Trophoblast cell (in vitro differentiated cells and primary cell): Measurements from ENCODE around the gene TBC1D5.

Experiments used
- DNase-seq, 2 donors: peaks; one replicate each; pipeline ENCODE4 v3.0.0-alpha.2; 2016
- H2AFZ ChIP-seq: 2 replicates; pipeline ENCODE4 v1.6.1; 2013; ENCODE audit warnings: low read length, moderate library complexity, mild to moderate bottlenecking; ENCODE audit not compliant: insufficient read depth, poor library complexity
- H2AK5ac ChIP-seq: 2 replicates; pipeline ENCODE4 v1.6.1; 2013; ENCODE audit warnings: mild to moderate bottlenecking, low read length
- H2BK120ac ChIP-seq: 2 replicates; pipeline ENCODE4 v1.6.1; 2013; ENCODE audit warnings: low read length, mild to moderate bottlenecking, moderate library complexity; ENCODE audit not compliant: insufficient read depth, poor library complexity
- H2BK12ac ChIP-seq: 2 replicates; pipeline ENCODE4 v1.6.1; 2013; ENCODE audit warnings: mild to moderate bottlenecking, low read length, moderate library complexity
- H2BK5ac ChIP-seq: 2 replicates; pipeline ENCODE4 v1.6.1; 2013; ENCODE audit warnings: low read length, low read depth, moderate library complexity, mild to moderate bottlenecking; ENCODE audit not compliant: poor library complexity
- H3K14ac ChIP-seq: 2 replicates; pipeline ENCODE4 v1.6.1; 2013; ENCODE audit warnings: mild to moderate bottlenecking, low read length
- H3K18ac ChIP-seq: 2 replicates; pipeline ENCODE4 v1.6.1; 2013; ENCODE audit warnings: mild to moderate bottlenecking, low read length
- H3K23ac ChIP-seq: 2 replicates; pipeline ENCODE4 v1.6.1; 2013; ENCODE audit warnings: low read length
- H3K27ac ChIP-seq: 2 replicates; pipeline ENCODE4 v1.5.1; 2013; ENCODE audit warnings: low read depth, mild to moderate bottlenecking, inconsistent platforms, low read length, moderate library complexity
- H3K27me3 ChIP-seq: 2 replicates; pipeline ENCODE4 v1.6.1; 2013; ENCODE audit warnings: inconsistent platforms, mild to moderate bottlenecking, low read length, moderate library complexity; ENCODE audit not compliant: insufficient read depth
- H3K36me3 ChIP-seq, 2 experiments: 1 replicate in 1 of 2; 2 replicates in 1 of 2; pipeline ENCODE4 v1.6.1; 2013; ENCODE audit warnings: low read length in 2 of 2, mild to moderate bottlenecking in 2 of 2, moderate library complexity in 1 of 2; ENCODE audit not compliant: insufficient read depth in 2 of 2, control insufficient read depth in 1 of 2
- H3K4ac ChIP-seq: 2 replicates; pipeline ENCODE4 v1.6.1; 2013; ENCODE audit warnings: low read depth, mild to moderate bottlenecking, low read length, moderate library complexity
- H3K4me1 ChIP-seq, 2 experiments: 1 replicate in 1 of 2; 2 replicates in 1 of 2; pipeline ENCODE4 v1.6.1; 2013; ENCODE audit warnings: low read length in 2 of 2, mild to moderate bottlenecking in 2 of 2, moderate library complexity in 1 of 2; ENCODE audit not compliant: insufficient read depth in 2 of 2, control insufficient read depth in 1 of 2
- H3K4me2 ChIP-seq: 2 replicates; pipeline ENCODE4 v1.6.1; 2013; ENCODE audit warnings: inconsistent platforms, mild to moderate bottlenecking, low read length, moderate library complexity
- H3K4me3 ChIP-seq: 2 replicates; pipeline ENCODE4 v1.5.1; 2013; ENCODE audit warnings: mild to moderate bottlenecking, low read depth, low read length, inconsistent platforms
- H3K79me1 ChIP-seq: one replicate; pipeline ENCODE4 v1.6.1; 2013; ENCODE audit warnings: low read length
- H3K79me2 ChIP-seq: 2 replicates; pipeline ENCODE4 v1.6.1; 2013; ENCODE audit warnings: low read length, mild to moderate bottlenecking; ENCODE audit not compliant: control insufficient read depth, insufficient read depth, poor library complexity
- H3K9ac ChIP-seq: 2 replicates; pipeline ENCODE4 v1.6.1; 2013; ENCODE audit warnings: mild to moderate bottlenecking, low read length
- H3K9me3 ChIP-seq: 2 replicates; pipeline ENCODE4 v1.6.1; 2013; ENCODE audit warnings: low read depth, mild to moderate bottlenecking, control low read depth, inconsistent platforms, low read length; ENCODE audit not compliant: insufficient read depth
- H4K12ac ChIP-seq: 2 replicates; pipeline ENCODE4 v1.6.1; 2013; ENCODE audit warnings: low read depth, mild to moderate bottlenecking, low read length, moderate library complexity
- H4K8ac ChIP-seq: 2 replicates; pipeline ENCODE4 v1.6.1; 2013; ENCODE audit warnings: low read depth, mild to moderate bottlenecking, low read length, moderate library complexity
- H4K91ac ChIP-seq: one replicate; pipeline ENCODE4 v1.6.1; 2013; ENCODE audit warnings: low read depth, mild to moderate bottlenecking, low read length, moderate library complexity
- WGBS: extraction: QIAGEN DNeasy Blood & Tissue Kit; methylation state at CpG from one replicate; pipeline ENCODE4 v1.1.7; 2013; ENCODE audit warnings: missing lambda C conversion rate; ENCODE audit not compliant: insufficient read length, insufficient coverage; ENCODE audit errors: extremely low coverage; 5-methylcytosine and 5-hydroxymethylcytosine counted together

Gene TBC1D5

DNA sequence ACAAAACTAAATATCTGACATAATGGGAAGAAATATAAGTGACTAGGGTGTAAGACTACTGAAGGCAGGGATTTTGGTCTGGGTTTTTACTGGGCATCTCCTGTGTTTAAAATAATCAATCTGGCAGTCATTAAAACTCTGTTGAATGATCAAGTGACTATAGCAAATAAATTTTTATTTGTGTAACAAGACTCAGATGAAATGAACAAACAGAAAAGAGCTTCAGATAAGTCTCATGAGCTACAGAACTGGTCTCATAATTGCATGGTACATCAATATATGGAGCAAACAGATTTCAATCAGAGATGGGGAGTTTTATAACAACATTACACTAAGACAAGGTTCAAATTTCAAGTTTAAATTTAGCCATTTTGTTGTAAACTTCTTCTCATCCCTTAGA lies 485.2 kb downstream of the TBC1D5 start:
- Histone ChIP-seq H3K4me2 (no peak overlapping the region), H3K4me1 (no peaks in the 10 kb centered on the region), H3K79me2 (no peaks in the 10 kb centered on the region), H2BK12ac (no peak overlapping the region), H3K18ac (no peak overlapping the region), H2BK5ac (no peak overlapping the region), H4K8ac (no peak overlapping the region), H2AFZ (no peak overlapping the region), H3K27me3 (no peaks in the 10 kb centered on the region), H3K9ac (no peak overlapping the region), H3K4me3 (no peak overlapping the region), H3K27ac (no peak overlapping the region), H3K9me3 (no peaks in the 10 kb centered on the region), H3K23ac (no peak overlapping the region), H3K36me3 (no peaks in the 10 kb centered on the region), H2BK120ac (no peak overlapping the region), H4K12ac (no peak overlapping the region), H4K91ac (no peak overlapping the region), H2AK5ac (no peak overlapping the region), H3K14ac (no peak overlapping the region), H3K4ac (no peak overlapping the region), H3K79me1 (no peaks in the 10 kb centered on the region)
- DNase-seq = no peak

DNA sequence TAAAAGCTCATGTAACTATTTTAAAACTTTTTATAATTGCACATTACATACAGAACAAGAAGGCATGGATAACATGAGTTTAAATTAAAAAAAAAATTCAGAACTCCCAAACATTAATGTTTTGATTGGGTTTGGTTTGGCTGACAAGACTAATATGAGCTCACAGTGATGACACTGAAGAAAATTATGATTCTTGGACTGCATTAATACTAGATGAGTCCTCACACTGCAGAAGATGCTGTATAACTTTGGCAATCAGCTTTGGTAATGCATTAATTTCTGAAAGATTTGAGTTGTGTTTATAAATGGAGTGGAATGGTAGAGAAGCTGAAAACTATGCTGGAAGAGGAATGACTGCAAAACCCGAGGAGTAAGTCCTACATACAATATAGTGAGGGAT lies 498.8 kb downstream of the TBC1D5 start:
- no peaks in the 10 kb centered on the region for H3K9me3 ChIP-seq
- H3K79me1 ChIP-seq = no peaks in the 10 kb centered on the region
- H3K27me3 ChIP-seq = no peaks in the 10 kb centered on the region
- no peak overlapping the region for H4K12ac ChIP-seq
- H3K9ac ChIP-seq = no peak overlapping the region
- H3K23ac ChIP-seq = no peak overlapping the region
- H3K27ac ChIP-seq = no peak overlapping the region
- H2BK120ac ChIP-seq = no peak overlapping the region
- H3K36me3 ChIP-seq = no peaks in the 10 kb centered on the region
- H3K4me1 ChIP-seq = peaks cover 0 to 2% of the 10 kb centered on the region in 2 experiments
- H4K91ac ChIP-seq = no peak overlapping the region
- no peak overlapping the region for H3K4me2 ChIP-seq
- H2BK12ac ChIP-seq = no peak overlapping the region
- H3K4ac ChIP-seq = no peak overlapping the region
- no peak overlapping the region for H2BK5ac ChIP-seq
- H3K79me2 ChIP-seq = no peaks in the 10 kb centered on the region
- DNase-seq = no peak
- H3K14ac ChIP-seq = no peak overlapping the region
- WGBS = no CpG with 5 or more reads among the region's 1 CpG
- no peak overlapping the region for H4K8ac ChIP-seq
- no peak overlapping the region for H3K4me3 ChIP-seq
- no peak overlapping the region for H3K18ac ChIP-seq
- no peak overlapping the region for H2AFZ ChIP-seq
- no peak overlapping the region for H2AK5ac ChIP-seq

DNA sequence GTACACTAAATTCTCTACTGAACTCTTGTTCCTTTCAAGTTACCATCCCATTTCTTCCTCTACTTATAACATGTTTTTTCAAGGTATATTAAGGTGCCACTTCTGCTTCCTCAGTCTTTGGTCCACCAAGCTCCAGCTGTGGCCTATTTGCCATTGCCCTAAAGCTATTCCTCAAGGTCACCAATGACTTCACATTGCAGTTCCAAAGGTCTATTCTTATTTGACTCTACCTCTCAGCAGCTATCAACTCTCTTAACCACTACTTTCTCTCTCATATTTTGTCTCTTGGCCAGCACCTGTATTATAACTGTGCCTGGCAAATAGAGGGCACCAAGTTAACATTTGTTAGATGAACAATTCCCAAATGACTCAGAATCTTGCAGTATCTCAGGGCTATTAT lies 503.0 kb downstream of the TBC1D5 start:
- no peaks in the 10 kb centered on the region for H3K4me1 ChIP-seq
- no peak overlapping the region for H2BK120ac ChIP-seq
- no peak overlapping the region for H4K8ac ChIP-seq
- H3K4me3 ChIP-seq = no peak overlapping the region
- H3K9ac ChIP-seq = no peak overlapping the region
- H3K36me3 ChIP-seq = no peaks in the 10 kb centered on the region
- H2BK12ac ChIP-seq = no peak overlapping the region
- H3K23ac ChIP-seq = no peak overlapping the region
- H3K4me2 ChIP-seq = no peak overlapping the region
- H2AK5ac ChIP-seq = no peak overlapping the region
- H3K27me3 ChIP-seq = no peaks in the 10 kb centered on the region
- H2AFZ ChIP-seq = no peak overlapping the region
- no peaks in the 10 kb centered on the region for H3K79me2 ChIP-seq
- no peak overlapping the region for H4K12ac ChIP-seq
- H4K91ac ChIP-seq = no peak overlapping the region
- H3K18ac ChIP-seq = no peak overlapping the region
- H3K79me1 ChIP-seq = no peaks in the 10 kb centered on the region
- H2BK5ac ChIP-seq = no peak overlapping the region
- DNase-seq = no peak
- no peak overlapping the region for H3K14ac ChIP-seq
- H3K4ac ChIP-seq = no peak overlapping the region
- H3K27ac ChIP-seq = no peak overlapping the region
- H3K9me3 ChIP-seq = no peaks in the 10 kb centered on the region

DNA sequence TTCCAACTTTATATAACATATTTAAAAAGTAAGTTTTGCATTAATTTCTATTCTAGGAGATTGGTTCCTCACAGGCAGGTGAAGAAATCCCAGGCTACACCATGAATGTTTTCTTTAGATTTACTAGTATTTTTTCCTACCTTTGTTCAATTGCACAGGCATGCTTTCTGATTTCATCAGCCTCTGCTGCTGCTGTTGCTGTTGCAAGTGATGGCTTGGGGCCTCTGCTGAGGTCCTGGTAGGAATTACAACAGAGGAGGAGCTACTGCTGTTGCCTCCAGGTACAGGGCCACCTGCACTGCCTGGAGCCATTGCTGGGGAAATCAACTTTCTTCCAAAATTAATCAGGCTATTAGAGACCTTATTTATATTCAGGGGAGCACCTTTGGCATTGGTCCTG lies 504.4 kb downstream of the TBC1D5 start:
- Histone ChIP-seq H3K27ac (no peak overlapping the region), H3K18ac (no peak overlapping the region), H3K9ac (no peak overlapping the region), H3K4me3 (no peak overlapping the region), H3K23ac (no peak overlapping the region), H3K14ac (no peak overlapping the region), H3K79me2 (no peaks in the 10 kb centered on the region), H3K4me1 (no peaks in the 10 kb centered on the region), H3K4me2 (no peak overlapping the region), H4K91ac (no peak overlapping the region), H3K27me3 (no peaks in the 10 kb centered on the region), H2AFZ (no peak overlapping the region), H3K79me1 (no peaks in the 10 kb centered on the region), H3K4ac (no peak overlapping the region), H4K8ac (no peak overlapping the region), H2AK5ac (no peak overlapping the region), H2BK5ac (no peak overlapping the region), H4K12ac (no peak overlapping the region), H2BK12ac (no peak overlapping the region), H2BK120ac (no peak overlapping the region), H3K36me3 (no peaks in the 10 kb centered on the region), H3K9me3 (no peaks in the 10 kb centered on the region)
- DNase-seq = peak; percentile 79 to 83

DNA sequence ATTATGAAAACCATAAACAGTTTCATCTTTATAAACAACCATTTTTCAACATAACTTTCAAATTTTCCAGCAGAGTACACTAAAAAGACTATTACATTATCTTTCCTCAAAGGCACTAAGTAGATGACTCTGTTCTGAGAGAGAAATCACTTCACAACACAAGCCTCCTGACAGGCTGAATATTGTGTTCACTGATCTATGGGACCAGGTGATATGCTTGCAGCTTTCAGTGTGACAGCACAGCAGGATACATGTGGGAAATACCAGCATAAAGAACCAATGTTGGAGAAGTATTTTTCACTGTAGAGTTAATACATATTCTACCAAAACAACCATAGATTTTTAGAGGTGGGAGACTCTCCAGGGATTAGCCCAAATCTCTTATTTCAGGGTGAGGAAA lies 507.1 kb downstream of the TBC1D5 start:
- H2AK5ac ChIP-seq = no peak overlapping the region
- no peak overlapping the region for H3K14ac ChIP-seq
- H2BK5ac ChIP-seq = no peak overlapping the region
- no peak for DNase-seq
- H4K8ac ChIP-seq = no peak overlapping the region
- no peak overlapping the region for H3K4ac ChIP-seq
- H4K91ac ChIP-seq = no peak overlapping the region
- H3K4me1 ChIP-seq = no peaks in the 10 kb centered on the region
- H2AFZ ChIP-seq = no peak overlapping the region
- no peak overlapping the region for H3K27ac ChIP-seq
- no peaks in the 10 kb centered on the region for H3K79me1 ChIP-seq
- H3K27me3 ChIP-seq = no peaks in the 10 kb centered on the region
- H2BK120ac ChIP-seq = no peak overlapping the region
- H4K12ac ChIP-seq = no peak overlapping the region
- H3K9ac ChIP-seq = no peak overlapping the region
- no peak overlapping the region for H2BK12ac ChIP-seq
- H3K79me2 ChIP-seq = no peaks in the 10 kb centered on the region
- no peak overlapping the region for H3K4me2 ChIP-seq
- no peaks in the 10 kb centered on the region for H3K36me3 ChIP-seq
- no peak overlapping the region for H3K18ac ChIP-seq
- no peak overlapping the region for H3K4me3 ChIP-seq
- H3K9me3 ChIP-seq = no peaks in the 10 kb centered on the region
- no peak overlapping the region for H3K23ac ChIP-seq
